Endothelial cell of umbilical vein (primary cell): Measurements from ENCODE around the gene AQP9. TPM values are rescaled to one million over a fixed set of nuclear protein-coding genes. Genes with fewer than 3 reads are reported as not detected.

Source experiments
- BruUV-seq: library from RNA; stranded (reverse); fragments of 400-500 nt; replicated peaks from 2 replicates; lab custom pipeline; 2021; lab: Mats Ljungman, UMichigan
- CTCF ChIA-PET: fragments of 300-600, 350-600 bp; sonication (Branson Sonifier 250); formaldehyde crosslinking; loops from one replicate; lab custom pipeline; 2021; ENCODE audit warnings: antibody characterized with exemption, inconsistent platforms; lab: Charles Lee
- POLR2A ChIA-PET: fragments of 300-600, 350-600 bp; sonication (Branson Sonifier 250); formaldehyde crosslinking; loops from one replicate; lab custom pipeline; 2021; ENCODE audit warnings: antibody characterized with exemption, inconsistent platforms; lab: Charles Lee
- DNase-seq: peaks from one replicate; pipeline ENCODE4 v3.0.0-alpha.2; 2011; ENCODE audit warnings: low read depth, low spot score
- FAIRE-seq: peaks from 2 replicates; lab custom pipeline; 2011; peaks lifted over from hg19 to GRCh38; lab: Jason Lieb, UNC
- H2AFZ ChIP-seq: 2 replicates; pipeline ENCODE4 v1.6.0; 2012; ENCODE audit warnings: low read depth, low read length, control low read depth, inconsistent platforms
- H3K27ac ChIP-seq: 2 replicates; pipeline ENCODE4 v1.5.1; 2011; ENCODE audit warnings: low read depth, mild to moderate bottlenecking, control low read depth, low read length, moderate library complexity; ENCODE audit not compliant: insufficient read depth
- H3K27me3 ChIP-seq, 2 experiments: 2 replicates each; pipeline versions ENCODE4 v1.6.0 to v1.6.1; 2011; ENCODE audit warnings: low read length in 2 of 2, mixed read lengths in 1 of 2; ENCODE audit not compliant: control insufficient read depth in 2 of 2, insufficient read depth in 2 of 2
- H3K36me3 ChIP-seq, 2 experiments: 2 replicates in 1 of 2; 3 replicates in 1 of 2; pipeline ENCODE4 v1.5.1; 2011; ENCODE audit warnings: low read length in 2 of 2, mild to moderate bottlenecking in 1 of 2, moderate library complexity in 1 of 2; ENCODE audit not compliant: control insufficient read depth in 2 of 2, insufficient read depth in 2 of 2; ENCODE audit errors: extremely low read depth in 1 of 2
- H3K4me1 ChIP-seq: 3 replicates; pipeline ENCODE4 v1.5.1; 2011; ENCODE audit warnings: mild to moderate bottlenecking, low read length; ENCODE audit not compliant: control insufficient read depth, insufficient read depth; ENCODE audit errors: extremely low read depth
- H3K4me2 ChIP-seq: 2 replicates; pipeline ENCODE4 v1.6.1; 2011; ENCODE audit warnings: low read length, control low read depth, mixed read lengths; ENCODE audit not compliant: insufficient read depth
- H3K4me3 ChIP-seq, 3 experiments: fragments of 200-600 bp in 1 of 3; sonication (generic), shearing (Covaris generic) in 1 of 3; replicated peaks in 1 of 3; 2 replicates each; pipeline ENCODE4 v1.5.1; 2011 to 2016; ENCODE audit warnings: control low read depth in 3 of 3, low read length in 3 of 3, mild to moderate bottlenecking in 2 of 3, inconsistent platforms in 1 of 3, low read depth in 1 of 3, moderate library complexity in 1 of 3; ENCODE audit not compliant: insufficient read depth in 1 of 3
- H3K79me2 ChIP-seq: 2 replicates; pipeline ENCODE4 v1.6.0; 2012; ENCODE audit warnings: low read length, inconsistent platforms; ENCODE audit not compliant: control insufficient read depth, insufficient read depth
- H3K9ac ChIP-seq: replicated peaks from 2 replicates; pipeline ENCODE3; 2011; ENCODE audit warnings: low read length, control low read depth; ENCODE audit not compliant: insufficient read depth; ENCODE audit errors: extremely low read depth
- H3K9me1 ChIP-seq: replicated peaks from 3 replicates; pipeline ENCODE4 v1.6.0; 2011; ENCODE audit warnings: mild to moderate bottlenecking, low read length; ENCODE audit not compliant: control insufficient read depth, insufficient read depth; ENCODE audit errors: extremely low read depth
- H3K9me3 ChIP-seq: replicated peaks from 2 replicates; pipeline ENCODE4 v1.5.1; 2012; ENCODE audit warnings: low read length, inconsistent platforms; ENCODE audit not compliant: control insufficient read depth, insufficient read depth
- H4K20me1 ChIP-seq: replicated peaks from 2 replicates; pipeline ENCODE3; 2011; ENCODE audit warnings: mild to moderate bottlenecking, low read length; ENCODE audit not compliant: control insufficient read depth, insufficient read depth; ENCODE audit errors: extremely low read depth
- CTCF ChIP-seq, 2 donors: IDR thresholded peaks; 1 replicate in 1 of 2; 2 replicates in 1 of 2; pipeline ENCODE4 v1.5.1; 2011; ENCODE audit warnings: low read length in 2 of 2, mild to moderate bottlenecking in 2 of 2, moderate library complexity in 2 of 2, control low read depth in 1 of 2, inconsistent platforms in 1 of 2, low read depth in 1 of 2; ENCODE audit not compliant: insufficient read depth in 1 of 2; ENCODE audit errors: extremely low read depth in 1 of 2
- EZH2 ChIP-seq: IDR thresholded peaks from 2 replicates; pipeline ENCODE4 v1.6.1; 2012; ENCODE audit warnings: borderline replicate concordance, low read depth, mild to moderate bottlenecking, moderate library complexity, low read length, inconsistent platforms; ENCODE audit not compliant: severe bottlenecking
- FOS ChIP-seq: IDR thresholded peaks from 2 replicates; pipeline ENCODE4 v1.6.1; 2011; ENCODE audit warnings: mild to moderate bottlenecking, low read length, moderate library complexity, borderline replicate concordance; ENCODE audit not compliant: insufficient read depth
- JUN ChIP-seq: IDR thresholded peaks from 2 replicates; pipeline ENCODE4 v1.6.1; 2011; ENCODE audit warnings: borderline replicate concordance, low read depth; ENCODE audit not compliant: insufficient read length, insufficient read depth
- MYC ChIP-seq: IDR thresholded peaks from one replicate; pipeline ENCODE4 v1.6.1; 2011; ENCODE audit warnings: mild to moderate bottlenecking, low read depth, low read length
- POLR2A ChIP-seq: IDR thresholded peaks from 2 replicates; pipeline ENCODE4 v1.6.1; 2012; ENCODE audit warnings: low read depth, mild to moderate bottlenecking, control low read depth, low read length
- POLR2AphosphoS5 ChIP-seq: IDR thresholded peaks from 2 replicates; pipeline ENCODE4 v1.6.1; 2012; ENCODE audit warnings: low read depth, mild to moderate bottlenecking, control low read depth, low read length, moderate library complexity; ENCODE audit not compliant: insufficient read depth
- dilution Hi-C: fragments of 300-500 bp; cut with MboI; formaldehyde crosslinking; loops from one replicate; pipeline ENCODE4 v1.15.0; 2019; ENCODE audit warnings: low sequenced_read_pairs; ENCODE audit not compliant: extremely low pct_ligation_motif_present
- intact Hi-C: fragments of 100-400 bp; cut with micrococcal nuclease; formaldehyde crosslinking; loops from one replicate; pipeline ENCODE4 v1.10.0; 2022
- polyA plus RNA-seq, 4 experiments: library from polyadenylated mRNA; depleted of rRNA in 3 of 4; stranded (reverse) in 3 of 4; unstranded in 1 of 4; fragments of >200 nt; gene quantifications; 2 replicates each; pipeline versions ENCODE4 v1.2.1 to v1.2.3, GENCODE V29; 2011 to 2012; ENCODE audit warnings: missing spikeins in 1 of 4
- total RNA-seq: library from RNA; stranded (reverse); gene quantifications from 2 replicates; pipeline ENCODE4 v1.2.3, GENCODE V29; 2021
- TF ChIP-seq, protein P1 (sequence below): IDR thresholded peaks from 2 replicates; pipeline ENCODE4 v1.6.1; 2011; ENCODE audit not compliant: insufficient read depth, insufficient read length

AQP9 gene
- total and polyA plus RNA-seq, 2 donors (not counting 3 experiments of a cell fraction or from before 2014, with no cell fraction given) = not detected

DNA sequence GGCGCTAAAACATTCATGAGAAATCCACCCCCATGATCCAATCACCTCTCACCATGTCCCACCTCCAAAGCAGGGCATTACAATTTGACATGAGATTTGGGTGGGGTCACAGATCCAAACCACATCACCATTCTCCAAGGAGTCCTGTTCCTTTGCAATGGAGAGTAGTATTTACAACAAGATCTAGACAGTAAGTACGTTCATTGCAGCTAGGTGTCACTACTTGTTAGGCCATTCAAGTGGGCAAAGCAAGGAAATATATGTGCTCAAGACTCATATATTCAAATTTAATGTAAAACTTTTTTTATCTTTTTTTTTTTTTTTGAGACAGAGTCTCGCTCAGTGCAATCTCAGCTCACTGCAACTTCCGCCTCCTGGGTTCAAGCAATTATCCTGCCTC is 79.3 kb downstream of the AQP9 start:
- H2AFZ ChIP-seq = no peak overlapping the region
- no peaks in the 10 kb centered on the region for H3K27me3 ChIP-seq
- no peaks in the 10 kb centered on the region for H3K9me1 ChIP-seq
- ChIA-PET CTCF (interaction anchor here (1.0 to 1.3 kb wide), 2 partner anchors 147 to 1312 kb away, joined by 3 to 5 read pairs; no protein-coding TSS in a partner anchor), POLR2A (no interaction called here)
- no peaks in the 10 kb centered on the region for H4K20me1 ChIP-seq
- dilution Hi-C loops (no loop called here), intact Hi-C loops (no loop called here)
- no peaks in the 10 kb centered on the region for H3K36me3 ChIP-seq
- no peak overlapping the region for H3K4me3 ChIP-seq
- no peaks in the 10 kb centered on the region for H3K9me3 ChIP-seq
- DNase-seq (no peak), FAIRE-seq (no peak)
- H3K27ac ChIP-seq = no peak overlapping the region
- no TSS peak for BruUV-seq
- no peak for TF ChIP-seq CTCF (IDR thresholded peaks at IDR 0.05; ENCODE audit: extremely low read depth in 1 of 2, insufficient read depth in 1 of 2, low read depth in 1 of 2, low read length in 2 of 2)
- TF ChIP-seq, protein P1, sequence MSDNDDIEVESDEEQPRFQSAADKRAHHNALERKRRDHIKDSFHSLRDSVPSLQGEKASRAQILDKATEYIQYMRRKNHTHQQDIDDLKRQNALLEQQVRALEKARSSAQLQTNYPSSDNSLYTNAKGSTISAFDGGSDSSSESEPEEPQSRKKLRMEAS = no peak
- no peak for TF ChIP-seq FOS
- TF ChIP-seq MYC = no peak
- no peak for TF ChIP-seq JUN
- TF ChIP-seq POLR2AphosphoS5 = no peak
- no peak for TF ChIP-seq EZH2
- TF ChIP-seq POLR2A = no peak
- H3K9ac ChIP-seq = no peak overlapping the region
- no peak overlapping the region for H3K4me2 ChIP-seq
- no peaks in the 10 kb centered on the region for H3K79me2 ChIP-seq
- H3K4me1 ChIP-seq = no peaks in the 10 kb centered on the region
